Nephron (organoid): Measurements from ENCODE around the gene ARID1B.

Source experiments
- H3K27ac Mint-ChIP-seq, 3 experiments: 2 replicates each; pipeline ENCODE4 v1.8.0; 2020; ENCODE audit warnings: mixed read lengths in 3 of 3, mild to moderate bottlenecking in 2 of 3, moderate library complexity in 1 of 3
- H3K27me3 Mint-ChIP-seq: 2 replicates; pipeline ENCODE4 v1.8.0; 2021; ENCODE audit warnings: low read depth, mild to moderate bottlenecking, moderate library complexity, mixed read lengths
- H3K36me3 Mint-ChIP-seq: 2 replicates; pipeline ENCODE4 v1.8.0; 2020; ENCODE audit warnings: low read depth, mixed read lengths
- H3K4me1 Mint-ChIP-seq: 2 replicates; pipeline ENCODE4 v1.8.0; 2020; ENCODE audit warnings: mixed read lengths
- H3K4me3 Mint-ChIP-seq, 3 experiments: 2 replicates each; pipeline ENCODE4 v1.8.0; 2020; ENCODE audit warnings: mild to moderate bottlenecking in 3 of 3, mixed read lengths in 3 of 3, moderate library complexity in 2 of 3
- H3K9me3 Mint-ChIP-seq: 2 replicates; pipeline ENCODE4 v1.8.0; 2020; ENCODE audit warnings: mixed read lengths
- TF ChIP-seq, protein P1 (sequence below), 3 experiments: fragments of 200-600 bp; sonication (generic); IDR thresholded peaks; one replicate each; pipeline ENCODE4 v1.5.0; 2021; ENCODE audit warnings: antibody characterized with exemption in 3 of 3; ENCODE audit not compliant: unreplicated experiment in 3 of 3

The ARID1B gene

DNA sequence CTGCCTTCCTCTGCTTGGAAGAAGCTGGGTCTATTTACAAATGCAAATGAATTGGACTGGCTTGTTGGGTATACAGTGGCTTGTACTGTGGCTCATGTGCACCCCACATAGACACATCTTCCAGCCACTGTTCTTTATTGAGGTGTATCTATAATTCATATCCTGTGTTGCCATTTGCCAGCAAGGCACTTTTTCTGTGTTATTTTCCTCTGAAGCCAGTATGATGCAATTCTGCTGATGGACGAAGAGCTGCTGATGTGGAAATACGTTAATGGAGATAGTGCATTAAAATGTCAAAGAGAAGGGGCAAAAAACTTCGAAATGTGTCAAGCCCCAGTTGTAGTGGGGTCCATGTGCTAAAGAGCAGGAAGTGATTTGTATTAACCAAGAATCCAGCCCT lies 378.6 kb downstream of the ARID1B start:
- Mint-ChIP-seq H3K27me3 (peaks cover 4% of the 10 kb centered on the region), H3K9me3 (no peaks in the 10 kb centered on the region), H3K36me3 (peaks cover 41% of the 10 kb centered on the region), H3K4me3 (no peak overlapping the region), H3K27ac (no peak overlapping the region), H3K4me1 (peaks cover 34% of the 10 kb centered on the region)
- TF ChIP-seq, protein P1, sequence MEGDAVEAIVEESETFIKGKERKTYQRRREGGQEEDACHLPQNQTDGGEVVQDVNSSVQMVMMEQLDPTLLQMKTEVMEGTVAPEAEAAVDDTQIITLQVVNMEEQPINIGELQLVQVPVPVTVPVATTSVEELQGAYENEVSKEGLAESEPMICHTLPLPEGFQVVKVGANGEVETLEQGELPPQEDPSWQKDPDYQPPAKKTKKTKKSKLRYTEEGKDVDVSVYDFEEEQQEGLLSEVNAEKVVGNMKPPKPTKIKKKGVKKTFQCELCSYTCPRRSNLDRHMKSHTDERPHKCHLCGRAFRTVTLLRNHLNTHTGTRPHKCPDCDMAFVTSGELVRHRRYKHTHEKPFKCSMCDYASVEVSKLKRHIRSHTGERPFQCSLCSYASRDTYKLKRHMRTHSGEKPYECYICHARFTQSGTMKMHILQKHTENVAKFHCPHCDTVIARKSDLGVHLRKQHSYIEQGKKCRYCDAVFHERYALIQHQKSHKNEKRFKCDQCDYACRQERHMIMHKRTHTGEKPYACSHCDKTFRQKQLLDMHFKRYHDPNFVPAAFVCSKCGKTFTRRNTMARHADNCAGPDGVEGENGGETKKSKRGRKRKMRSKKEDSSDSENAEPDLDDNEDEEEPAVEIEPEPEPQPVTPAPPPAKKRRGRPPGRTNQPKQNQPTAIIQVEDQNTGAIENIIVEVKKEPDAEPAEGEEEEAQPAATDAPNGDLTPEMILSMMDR (IDR thresholded peaks at IDR 0.05; ENCODE audit: unreplicated experiment in 3 of 3) = no peak

DNA sequence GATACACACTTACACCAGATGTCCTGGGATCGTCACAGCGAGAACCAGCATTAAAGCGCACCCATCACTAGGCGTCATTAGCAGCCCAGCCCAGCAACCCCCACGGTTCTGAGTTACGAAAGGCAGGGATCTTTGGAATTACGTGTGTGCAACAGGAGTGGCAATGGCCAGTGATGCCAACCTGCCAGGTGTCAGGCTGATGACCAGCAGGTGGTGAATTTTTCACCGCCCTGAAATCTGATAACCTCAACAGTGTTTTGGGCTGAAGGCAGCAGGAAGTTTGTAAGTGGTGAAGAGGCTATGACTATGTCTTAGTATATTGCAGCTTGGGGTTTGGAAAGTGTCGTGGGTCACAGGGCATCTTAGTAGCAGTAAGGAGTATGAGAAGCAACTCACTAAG lies 380.1 kb downstream of the ARID1B start:
- TF ChIP-seq, protein P1 (IDR thresholded peaks at IDR 0.05; ENCODE audit: unreplicated experiment in 3 of 3) = no peak
- Mint-ChIP-seq H3K9me3 (no peaks in the 10 kb centered on the region), H3K4me3 (no peak overlapping the region), H3K36me3 (peaks cover 33% of the 10 kb centered on the region), H3K4me1 (peaks cover 31% of the 10 kb centered on the region), H3K27ac (peak overlapping the region in 1 of 3 experiments; percentile 16), H3K27me3 (peaks cover 4% of the 10 kb centered on the region)

DNA sequence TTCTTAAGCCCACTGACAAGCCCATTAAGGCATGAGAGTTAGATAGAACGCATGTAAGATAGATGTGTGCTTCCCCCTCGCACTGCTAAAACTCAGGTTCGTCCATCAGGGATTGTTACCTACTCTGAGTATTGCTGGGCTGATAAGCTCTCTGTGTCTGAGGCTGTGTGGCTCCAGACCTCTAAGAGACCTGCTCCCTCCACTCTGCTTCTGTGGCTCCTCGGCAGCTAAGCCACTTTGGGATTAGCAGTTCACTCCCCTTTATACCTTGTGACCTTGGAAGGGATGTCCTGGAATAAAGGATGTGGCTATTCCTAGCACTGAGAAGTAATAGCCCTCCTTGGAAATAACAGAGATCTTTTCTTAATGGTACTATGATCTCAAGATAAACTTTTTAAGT lies 381.3 kb downstream of the ARID1B start:
- Mint-ChIP-seq H3K9me3 (no peaks in the 10 kb centered on the region), H3K4me3 (no peak overlapping the region), H3K27ac (no peak overlapping the region), H3K36me3 (peaks cover 28% of the 10 kb centered on the region), H3K27me3 (peaks cover 4% of the 10 kb centered on the region), H3K4me1 (peaks cover 35% of the 10 kb centered on the region)
- TF ChIP-seq, protein P1 (IDR thresholded peaks at IDR 0.05; ENCODE audit: unreplicated experiment in 3 of 3) = no peak

DNA sequence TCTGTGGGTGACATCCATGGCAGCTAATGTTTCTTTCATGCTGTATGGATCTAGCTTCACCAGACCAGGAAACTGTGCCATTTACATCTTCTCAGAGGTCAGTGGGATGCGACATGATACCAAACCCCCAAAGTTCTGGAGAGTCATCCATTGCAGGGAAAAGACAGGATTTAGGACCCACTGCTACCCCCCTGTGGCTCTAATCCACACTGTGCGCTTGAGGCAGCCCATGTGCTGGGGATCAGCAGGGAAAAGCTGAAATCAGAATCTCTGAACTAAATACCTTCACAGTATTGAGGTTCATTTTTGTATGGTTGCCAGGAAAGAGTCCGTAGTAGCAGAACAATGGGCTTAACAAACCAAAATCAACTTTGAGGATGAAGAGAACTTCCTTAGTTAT lies 381.7 kb downstream of the ARID1B start:
- peaks cover 35% of the 10 kb centered on the region for H3K4me1 Mint-ChIP-seq
- H3K36me3 Mint-ChIP-seq = peaks cover 27% of the 10 kb centered on the region
- TF ChIP-seq, protein P1 (IDR thresholded peaks at IDR 0.05; ENCODE audit: unreplicated experiment in 3 of 3) = no peak

DNA sequence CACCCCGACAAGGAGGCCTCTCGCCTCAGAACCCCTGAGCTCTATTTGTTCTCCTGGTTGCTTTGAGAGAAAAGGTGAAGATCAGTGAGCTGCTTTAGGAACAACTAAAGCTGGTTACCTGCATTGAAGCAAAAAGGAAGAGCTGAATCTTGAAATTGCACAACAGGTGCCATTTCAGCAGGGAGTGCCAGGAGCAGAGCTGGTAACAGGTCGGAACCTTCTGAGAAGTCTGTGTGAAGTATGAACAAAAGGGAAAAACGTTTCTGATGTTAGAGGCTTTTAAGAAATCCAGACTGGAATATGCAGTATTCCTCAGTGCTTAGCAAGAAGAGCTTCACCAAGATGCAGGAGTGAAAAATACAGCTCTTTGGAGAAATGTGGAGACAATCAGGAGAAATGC lies 382.2 kb downstream of the ARID1B start:
- Mint-ChIP-seq H3K36me3 (peaks cover 26% of the 10 kb centered on the region), H3K9me3 (no peaks in the 10 kb centered on the region), H3K27ac (peak overlapping the region in 2 of 3 experiments; percentile 23 to 28), H3K4me1 (peaks cover 35% of the 10 kb centered on the region), H3K27me3 (peaks cover 4% of the 10 kb centered on the region), H3K4me3 (no peak overlapping the region)
- TF ChIP-seq, protein P1 (IDR thresholded peaks at IDR 0.05; ENCODE audit: unreplicated experiment in 3 of 3) = no peak

More for the DNA sequence above, 381.7 kb downstream of the ARID1B start:
- H3K9me3 Mint-ChIP-seq = no peaks in the 10 kb centered on the region
- peaks cover 4% of the 10 kb centered on the region for H3K27me3 Mint-ChIP-seq
- peak overlapping the region in 1 of 3 experiments; percentile 9 for H3K27ac Mint-ChIP-seq
- H3K4me3 Mint-ChIP-seq = no peak overlapping the region

DNA sequence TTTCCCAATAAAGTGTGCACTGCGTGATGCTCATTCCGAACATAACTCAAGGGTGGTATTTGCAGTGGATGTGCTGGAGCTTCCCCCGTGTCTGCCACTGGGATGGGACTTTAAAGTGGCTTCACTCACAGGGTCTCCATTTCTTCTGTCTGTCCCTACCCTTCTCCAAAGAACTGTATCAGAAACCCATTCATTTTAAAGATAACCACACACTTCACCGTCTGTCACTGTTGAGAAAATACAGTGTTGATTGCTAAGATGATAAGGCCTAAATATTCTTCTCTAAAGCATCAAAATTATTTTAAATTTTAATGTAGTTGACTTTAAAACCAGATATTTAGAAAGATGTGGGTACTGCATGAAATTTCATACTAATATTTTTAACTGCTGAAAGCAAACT lies 384.7 kb downstream of the ARID1B start:
- peaks cover 27% of the 10 kb centered on the region for H3K36me3 Mint-ChIP-seq
- H3K4me3 Mint-ChIP-seq = peak overlapping the region in 1 of 3 experiments; percentile 19
- H3K27me3 Mint-ChIP-seq = peaks cover 4% of the 10 kb centered on the region
- H3K27ac Mint-ChIP-seq = peak overlapping the region; percentile 63 to 88 (median 74)
- H3K4me1 Mint-ChIP-seq = peaks cover 34% of the 10 kb centered on the region
- no peaks in the 10 kb centered on the region for H3K9me3 Mint-ChIP-seq
- TF ChIP-seq, protein P1 (IDR thresholded peaks at IDR 0.05; ENCODE audit: unreplicated experiment in 3 of 3) = no peak
